Right renal pelvis (tissue), 4 donors: ENCODE results near the gene DNAJC30. TPM values are rescaled to one million over a fixed set of nuclear protein-coding genes. Genes with fewer than 3 reads are reported as not detected.

ENCODE experiments used
- DNase-seq, 4 donors: peaks; one replicate each; pipeline ENCODE4 v3.0.0-alpha.2; 2013; ENCODE audit warnings: low read depth in 4 of 4, low spot score in 3 of 4, missing footprints in 1 of 4
- polyA plus RNA-seq, 4 donors: library from polyadenylated mRNA; unstranded; fragments of 120-200 nt; gene quantifications; one replicate each; pipeline ENCODE4 v1.2.1, GENCODE V29; 2013; ENCODE audit not compliant: insufficient read length in 4 of 4

Gene DNAJC30
- polyA plus RNA-seq, 4 donors = 11.5 to 12.8 (median 11.7) TPM

DNA sequence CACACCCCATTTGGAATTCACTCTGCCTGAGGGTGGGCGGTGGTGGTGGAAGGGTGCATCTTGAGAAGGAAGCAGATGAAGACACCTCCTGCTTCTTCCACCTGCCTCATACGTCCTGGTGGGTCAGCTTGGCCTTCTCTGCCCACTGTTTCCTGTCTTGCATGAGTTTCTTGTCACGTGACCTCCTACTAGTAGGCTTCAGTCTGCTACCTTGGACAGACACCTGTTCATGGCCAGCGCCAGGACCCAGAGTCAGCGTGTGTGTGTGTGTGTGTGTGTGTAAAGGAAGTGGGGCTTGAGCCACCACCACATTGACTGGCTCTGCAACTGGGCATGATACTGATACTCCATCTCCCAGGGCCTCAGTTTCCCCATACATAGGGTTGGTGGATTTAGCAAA lies 32.7 kb downstream of the DNAJC30 start:
- DNase-seq = no peak

DNA sequence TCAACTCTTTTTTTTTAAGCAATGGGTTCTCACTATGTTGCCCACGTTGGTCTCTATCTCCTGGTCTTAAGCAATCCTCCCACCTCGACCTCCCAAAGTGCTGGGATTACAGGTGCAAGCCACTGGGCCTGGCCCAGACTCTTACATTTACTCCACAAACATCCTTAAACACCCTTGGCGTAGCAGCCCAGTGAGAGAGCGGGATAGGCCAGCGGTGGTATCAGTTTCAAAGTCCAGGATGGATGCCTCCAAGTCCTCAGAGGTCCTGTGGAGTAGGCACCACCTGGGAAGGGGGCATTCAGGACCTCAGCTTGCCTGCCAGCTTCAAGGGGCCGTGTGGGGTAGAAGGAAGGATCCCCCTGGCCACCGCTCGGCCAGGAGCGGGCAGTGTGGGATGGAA lies 33.7 kb downstream of the DNAJC30 start:
- no peak for DNase-seq

DNA sequence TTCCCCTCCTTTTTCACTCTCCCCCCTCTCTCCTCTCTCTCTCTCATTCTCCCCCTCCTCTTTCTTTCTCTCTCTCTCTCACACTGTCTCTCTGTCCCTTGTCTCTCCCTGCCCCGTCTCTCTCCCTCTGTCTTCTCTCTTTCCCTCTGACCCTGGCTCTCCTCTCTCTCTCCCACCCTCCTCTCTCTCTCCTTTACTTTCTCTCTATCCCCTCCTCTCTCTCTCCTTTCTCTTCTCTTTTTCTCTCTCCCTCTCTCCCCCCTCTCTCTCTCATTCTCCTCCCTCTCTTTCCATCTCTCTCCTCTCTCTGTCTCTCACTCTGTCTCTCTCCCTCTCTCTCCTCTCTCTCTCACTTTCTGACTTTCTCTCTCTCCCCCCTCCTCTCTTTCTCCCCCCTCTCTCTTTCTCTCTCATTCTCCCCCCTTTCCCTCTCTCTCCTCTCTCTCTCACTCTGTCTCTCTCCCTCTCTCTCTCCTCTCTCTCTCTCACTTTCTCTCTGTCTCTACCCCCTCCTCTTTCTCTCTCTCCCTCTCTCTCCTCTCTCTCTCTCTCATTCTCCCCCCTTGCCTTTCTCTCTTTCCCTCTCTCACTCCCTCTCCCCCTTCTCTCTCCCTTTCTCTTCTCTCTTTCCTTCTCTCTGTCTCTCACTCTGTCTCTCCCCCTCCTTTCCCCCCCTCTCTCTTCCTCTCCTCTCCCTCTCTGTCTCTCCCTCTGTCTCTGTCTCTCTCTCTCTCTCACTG lies 34.5 kb downstream of the DNAJC30 start:
- no peak for DNase-seq

DNA sequence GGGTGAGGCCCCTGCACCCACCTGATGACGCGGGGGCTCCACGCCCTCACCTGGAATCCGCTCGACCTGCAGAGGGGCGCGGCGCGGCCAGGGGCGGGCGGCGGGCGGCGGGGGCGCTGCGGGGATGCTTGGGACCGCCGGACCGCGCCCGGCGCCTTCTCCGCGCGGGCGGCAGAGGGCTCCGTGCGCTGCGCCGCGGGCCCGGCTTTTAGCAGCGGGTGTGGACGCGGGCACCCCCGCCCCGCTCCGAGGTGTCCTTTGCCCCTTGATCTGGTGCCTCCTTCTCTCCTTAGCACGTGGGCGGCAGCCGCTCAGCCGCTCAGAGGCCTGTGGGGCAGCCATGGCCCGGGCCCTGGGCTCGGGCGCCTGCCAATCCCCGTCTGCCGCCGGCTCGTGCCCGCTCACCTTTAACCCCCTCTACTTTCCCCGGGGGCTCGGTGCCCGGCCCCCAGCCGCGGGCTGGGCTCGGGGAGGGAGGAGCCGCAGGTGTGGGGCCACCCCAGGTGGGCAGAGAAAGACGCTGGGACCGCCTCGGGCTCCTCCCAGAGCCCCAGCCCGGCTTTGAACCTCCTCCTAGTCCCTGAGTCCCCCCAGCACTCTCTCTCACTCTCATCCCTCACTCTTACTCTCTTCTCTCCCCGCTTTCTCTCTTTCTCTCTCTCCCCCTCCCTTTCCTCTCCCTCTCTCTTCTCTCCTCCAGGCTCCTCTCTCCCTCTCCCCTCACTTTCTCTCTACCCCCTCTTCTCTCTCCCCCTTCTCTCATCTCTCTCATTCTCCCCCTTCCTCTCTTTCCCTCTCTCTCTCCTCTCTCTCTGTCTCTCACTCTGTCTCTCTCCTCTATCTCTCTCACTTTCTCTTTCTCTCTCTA lies 35.3 kb downstream of the DNAJC30 start:
- no peak for DNase-seq

DNA sequence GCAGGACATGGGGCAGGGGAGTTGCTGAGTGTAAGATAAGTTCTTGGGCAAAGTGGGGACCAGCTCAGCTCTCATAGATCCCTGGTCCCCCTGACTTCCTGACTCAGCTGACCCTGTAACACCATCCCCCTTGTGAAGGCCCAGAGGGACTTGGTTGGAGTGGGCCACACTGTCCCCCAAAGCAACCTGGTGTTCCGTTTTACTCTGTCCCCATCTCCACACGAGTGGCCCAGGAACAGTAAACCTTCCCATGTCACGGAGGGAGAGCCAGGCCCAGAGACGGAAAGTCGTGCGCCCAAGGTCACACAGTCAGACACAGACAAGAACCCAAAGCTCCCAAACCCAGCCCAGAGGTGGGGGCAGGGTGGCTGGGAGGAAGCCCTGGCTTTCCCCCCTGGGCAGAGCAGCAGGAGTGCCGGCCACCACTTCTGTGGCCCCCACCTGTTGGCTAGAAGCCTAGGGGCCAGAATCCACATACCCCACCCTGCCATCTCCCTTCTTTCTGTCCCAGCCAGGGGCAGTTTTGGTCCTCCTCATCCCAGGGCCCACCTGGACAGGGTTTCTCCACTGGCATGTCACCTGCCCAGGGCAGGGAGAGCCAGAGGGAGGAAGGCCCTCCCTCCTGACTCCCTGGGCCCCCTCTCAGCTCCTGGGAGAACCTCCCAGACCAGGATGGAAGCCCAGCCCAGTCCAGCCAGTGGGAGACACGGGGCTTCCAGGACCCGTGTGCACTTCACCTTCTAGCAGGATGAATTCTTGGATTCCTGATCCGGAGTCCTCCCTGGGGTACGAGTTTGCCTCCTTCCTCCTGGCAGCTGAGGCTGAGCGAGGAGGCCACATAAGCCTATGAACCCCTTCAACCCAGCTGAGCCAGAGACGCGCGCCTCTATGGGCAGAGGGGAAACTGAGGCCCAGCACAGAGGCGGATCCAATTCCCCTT lies 36.2 kb downstream of the DNAJC30 start:
- DNase-seq = no peak

DNA sequence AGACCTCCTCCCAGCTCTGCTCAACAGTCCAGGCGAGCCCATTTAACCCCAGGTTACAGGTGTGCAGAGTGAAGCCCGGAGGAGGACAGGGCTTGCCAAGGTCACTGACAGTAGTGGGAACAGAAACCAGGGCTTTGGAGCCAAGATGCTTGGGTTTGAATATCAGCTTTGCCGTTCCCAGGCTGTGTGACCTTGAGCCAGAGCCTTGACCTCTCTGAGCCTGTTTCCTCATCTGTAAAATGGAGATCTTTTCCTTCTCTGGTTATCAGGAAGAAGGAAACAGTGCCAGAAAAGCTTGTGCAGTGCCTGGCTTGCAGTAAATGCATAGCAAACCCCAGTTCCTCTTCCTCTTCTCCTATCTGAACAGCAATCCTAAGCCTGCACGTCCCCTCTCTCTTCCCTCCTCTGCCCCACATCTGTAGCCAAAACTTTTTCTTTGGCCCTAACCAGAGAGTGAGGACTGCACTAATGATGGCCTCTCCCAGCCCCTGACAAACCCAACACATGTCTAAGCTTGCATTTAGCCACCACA lies 37.5 kb downstream of the DNAJC30 start:
- no peak for DNase-seq

DNA sequence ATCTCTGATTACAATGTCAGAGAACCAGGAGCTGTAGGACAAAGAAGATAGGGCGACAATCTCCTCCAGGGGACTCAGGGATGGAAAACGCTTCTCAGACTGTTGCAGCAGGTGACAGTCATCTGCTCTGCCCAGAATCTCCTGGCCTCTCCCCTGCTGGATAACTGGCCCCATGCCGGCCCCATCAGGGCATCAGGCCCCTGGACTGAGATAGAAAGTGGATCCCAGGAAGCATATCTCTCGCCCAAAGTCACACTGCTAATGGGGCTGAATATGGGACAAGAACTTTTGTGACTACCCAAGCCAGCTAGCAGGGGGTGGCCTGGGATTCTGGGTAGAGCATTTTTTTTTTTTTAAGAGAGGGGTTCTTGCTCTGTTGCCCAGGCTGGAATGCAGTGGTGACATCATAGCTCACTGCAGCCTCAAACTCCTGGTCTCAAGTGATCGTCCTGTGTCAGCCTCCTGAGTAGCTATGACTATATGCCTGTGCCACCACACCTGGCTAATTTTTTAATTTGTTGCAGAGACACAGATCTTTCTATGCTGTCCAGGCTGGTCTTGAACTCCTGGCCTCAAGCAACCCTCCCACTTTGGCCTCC lies 38.5 kb downstream of the DNAJC30 start:
- no peak for DNase-seq

DNA sequence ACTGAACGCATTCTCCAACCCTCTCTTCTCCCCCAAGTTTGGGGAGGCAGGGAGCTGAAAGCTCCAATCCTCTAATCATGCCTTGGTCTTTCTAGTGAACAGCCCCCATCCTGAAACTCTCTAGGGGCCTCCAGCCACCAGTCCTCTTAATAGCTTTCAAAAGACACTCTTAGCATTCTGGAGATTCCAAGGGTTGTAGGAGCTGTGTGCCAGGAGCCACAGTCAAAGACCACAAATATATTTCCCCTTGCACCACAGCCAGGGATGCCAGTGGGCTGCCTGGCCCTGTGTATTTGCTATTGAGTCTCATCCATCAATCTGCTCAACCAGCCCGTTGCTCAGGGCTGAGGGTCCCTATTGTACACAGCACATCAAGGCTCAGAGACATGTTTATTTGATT lies 40.4 kb downstream of the DNAJC30 start:
- no peak for DNase-seq

DNA sequence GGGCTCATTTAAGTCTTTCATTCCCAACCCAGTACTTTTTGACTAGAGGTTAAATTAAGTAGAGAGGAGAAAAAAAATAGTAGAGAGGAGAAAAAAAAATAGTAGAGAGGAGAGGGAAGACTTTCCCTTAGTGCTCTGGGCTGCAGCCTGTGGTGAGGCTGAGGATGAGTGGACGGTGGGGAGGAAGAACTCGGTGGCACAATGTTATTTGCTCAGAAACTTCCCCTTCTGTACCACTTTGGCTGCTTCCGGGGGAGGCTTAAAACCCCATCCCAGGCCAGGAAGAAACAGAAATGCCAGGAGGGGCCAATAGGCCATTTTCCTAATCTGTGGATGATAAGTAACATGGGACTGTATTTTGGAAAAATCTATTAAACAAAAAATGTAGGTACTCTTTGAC lies 44.3 kb downstream of the DNAJC30 start:
- DNase-seq = no peak

DNA sequence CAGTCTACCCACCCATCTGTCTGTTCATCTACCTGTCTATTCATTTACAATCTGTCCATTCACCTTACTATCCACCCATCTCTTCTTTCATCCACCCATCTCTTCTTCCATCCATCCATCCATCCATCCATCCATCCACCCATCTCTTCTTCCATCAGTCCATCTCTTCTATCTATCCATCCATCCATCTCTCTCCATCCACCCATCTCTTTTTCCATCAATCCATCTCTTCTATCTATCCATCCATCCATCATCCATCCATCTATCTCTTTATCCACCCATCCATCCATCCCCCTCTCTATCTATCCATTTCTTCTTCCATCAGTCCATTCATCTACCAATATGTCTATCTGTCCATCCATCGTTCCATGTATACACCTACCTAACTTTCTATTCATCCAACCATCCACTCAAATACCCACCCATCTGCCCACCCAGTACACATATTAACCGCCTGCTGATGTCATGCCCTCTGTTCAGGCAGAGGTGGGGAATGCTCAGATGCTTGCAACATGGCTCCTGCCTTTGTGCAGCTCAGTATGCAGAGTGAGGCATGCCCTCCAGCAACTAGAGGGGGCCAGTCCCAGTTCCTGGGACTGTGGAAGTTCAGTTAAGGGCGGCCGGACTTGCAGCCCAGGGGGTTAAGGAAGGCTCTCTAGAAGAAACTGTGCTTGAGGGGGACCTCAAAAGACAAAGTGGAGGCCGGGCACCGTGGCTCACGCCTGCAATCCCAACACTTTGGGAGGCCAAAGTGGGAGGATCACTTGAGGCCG lies 47.6 kb downstream of the DNAJC30 start:
- DNase-seq = no peak

DNA sequence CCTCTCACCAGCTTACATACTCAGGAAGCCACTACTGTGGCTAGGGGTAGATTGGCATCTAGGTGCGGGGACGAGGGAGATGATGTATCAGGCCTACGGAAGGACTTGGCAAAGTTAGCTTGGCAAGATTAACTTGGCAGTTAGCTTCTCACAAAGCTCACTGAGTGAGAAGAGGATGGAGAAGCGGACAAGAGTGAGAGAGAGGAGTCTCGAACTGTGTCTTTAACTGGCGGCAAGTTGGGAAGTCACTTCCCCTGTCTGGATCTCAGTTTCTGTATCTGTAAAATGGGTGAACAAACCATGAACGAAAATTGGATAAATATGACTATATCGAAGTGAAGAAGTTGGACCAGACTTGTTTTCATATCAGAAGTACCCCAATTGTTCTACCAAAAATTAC lies 49.4 kb downstream of the DNAJC30 start:
- DNase-seq = no peak

DNA sequence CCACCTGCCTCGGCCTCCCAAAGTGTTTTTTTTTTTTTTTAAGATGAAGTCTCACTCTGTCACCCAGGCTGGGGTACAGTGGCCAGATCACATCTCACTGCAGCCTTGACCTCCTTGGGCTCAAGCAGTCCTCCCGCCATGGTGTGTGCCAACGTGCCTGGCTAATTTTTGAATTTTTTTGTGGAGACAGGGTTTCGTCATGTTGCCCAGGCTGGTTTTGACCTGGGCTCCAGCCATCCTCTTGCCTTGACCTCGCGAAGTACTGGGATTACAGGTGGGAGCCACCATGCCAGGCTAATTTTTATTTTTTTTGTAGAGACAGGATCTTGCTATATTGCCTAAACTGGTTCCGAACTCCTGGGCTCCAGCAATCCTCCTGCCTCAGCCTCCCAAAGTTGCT lies 49.9 kb downstream of the DNAJC30 start:
- DNase-seq = no peak

DNA sequence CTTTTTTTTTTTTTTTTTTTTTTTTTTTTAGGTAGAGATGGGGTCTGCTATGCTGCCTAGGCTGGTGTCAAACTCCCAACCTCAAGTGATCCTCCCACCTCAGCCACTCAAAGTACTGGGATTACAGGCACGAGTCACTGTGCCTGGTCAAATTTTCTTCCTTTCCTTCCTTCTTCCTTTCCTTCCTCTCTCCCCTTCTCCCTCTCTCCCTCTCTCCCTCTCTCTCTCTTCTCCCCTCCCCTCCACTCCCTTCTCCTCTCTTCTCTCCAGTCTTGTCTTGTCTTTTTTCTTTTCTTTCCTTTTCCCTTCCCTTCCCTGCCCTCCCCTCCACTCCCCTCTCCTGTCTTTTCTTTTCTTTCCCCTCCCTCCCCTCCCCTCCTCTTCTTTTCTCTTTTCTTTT lies 51.7 kb downstream of the DNAJC30 start:
- no peak for DNase-seq

Other genes with a start within 250 kb of the DNAJC30 start
- gene FZD9, start 249.7 kb downstream of the DNAJC30 start, polyA plus RNA-seq = under 1 TPM; 0.29 to 0.64 (median 0.47) TPM
- gene BAZ1B, start 161.2 kb downstream of the DNAJC30 start, polyA plus RNA-seq = 10 to 100 TPM; 69.0 to 78.0 (median 73.6) TPM
- gene BCL7B, start 125.8 kb downstream of the DNAJC30 start, polyA plus RNA-seq = 10 to 100 TPM; 37.3 to 43.0 (median 39.5) TPM
- 10 to 100 TPM; 38.9 to 46.2 (median 41.1) TPM for gene TBL2, start 104.9 kb downstream of the DNAJC30 start, polyA plus RNA-seq
- 1 to 10 TPM; 2.6 to 5.1 (median 4.3) TPM for gene MLXIPL, start 58.9 kb downstream of the DNAJC30 start, polyA plus RNA-seq
- gene VPS37D, start 15.6 kb downstream of the DNAJC30 start, polyA plus RNA-seq = 10 to 100 TPM; 12.1 to 19.4 (median 14.7) TPM
- gene BUD23, start 144 bp upstream of the DNAJC30 start, polyA plus RNA-seq = 100 to 1,000 TPM in 1 of 4 donors, 10 to 100 TPM in 3; 79.9 to 104 (median 88.3) TPM
- 10 to 100 TPM in 1 of 4 donors, 1 to 10 TPM in 3; 7.3 to 11.2 (median 8.8) TPM for gene STX1A, start 36.2 kb upstream of the DNAJC30 start, polyA plus RNA-seq
- gene ABHD11, start 55.3 kb upstream of the DNAJC30 start, polyA plus RNA-seq = 10 to 100 TPM; 27.7 to 31.2 (median 29.6) TPM
- 10 to 100 TPM; 32.9 to 69.5 (median 42.5) TPM for gene CLDN3, start 86.8 kb upstream of the DNAJC30 start, polyA plus RNA-seq
- gene CLDN4, start 147.5 kb upstream of the DNAJC30 start, polyA plus RNA-seq = 10 to 100 TPM; 76.7 to 94.6 (median 83.2) TPM
- 10 to 100 TPM in 1 of 4 donors, 1 to 10 TPM in 3; 6.2 to 10.8 (median 7.9) TPM for gene METTL27, start 159.1 kb upstream of the DNAJC30 start, polyA plus RNA-seq
- under 1 TPM in 1 of 4 donors, not detected in 3; 0.08 TPM for gene TMEM270, start 177.7 kb upstream of the DNAJC30 start, polyA plus RNA-seq